ENCODE results near the gene CNTN5.
"Not testable (repeated sequence)": the region's sequence is repeated elsewhere in the genome, so short reads cannot be mapped to it uniquely, and the experiment has no call there.

CNTN5 gene

GRCh38 chr11:99766811-99767210 lies 746.1 kb downstream of the CNTN5 start:
- no peak for DNase-seq (ENCODE audit: low spot score)

DNA sequence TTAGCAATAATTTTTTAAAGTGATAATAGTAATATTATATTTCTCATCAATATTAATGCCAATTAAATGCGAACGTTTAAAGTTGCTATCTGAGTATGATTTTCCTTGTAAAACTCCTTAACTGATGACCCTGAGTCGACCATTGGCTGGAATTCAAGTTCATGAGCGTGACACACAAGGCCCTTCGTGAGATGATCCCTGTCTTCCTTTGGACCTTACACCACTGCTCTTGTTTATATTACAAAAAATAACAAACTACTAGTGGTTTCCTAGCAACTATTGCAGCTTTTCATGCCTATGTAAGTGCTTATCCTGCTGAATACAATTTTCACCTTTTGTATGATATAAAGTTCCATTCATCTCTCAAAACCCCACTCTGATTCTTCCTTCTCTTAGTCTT lies 752.9 kb downstream of the CNTN5 start:
- no peak for DNase-seq (ENCODE audit: low spot score)

DNA sequence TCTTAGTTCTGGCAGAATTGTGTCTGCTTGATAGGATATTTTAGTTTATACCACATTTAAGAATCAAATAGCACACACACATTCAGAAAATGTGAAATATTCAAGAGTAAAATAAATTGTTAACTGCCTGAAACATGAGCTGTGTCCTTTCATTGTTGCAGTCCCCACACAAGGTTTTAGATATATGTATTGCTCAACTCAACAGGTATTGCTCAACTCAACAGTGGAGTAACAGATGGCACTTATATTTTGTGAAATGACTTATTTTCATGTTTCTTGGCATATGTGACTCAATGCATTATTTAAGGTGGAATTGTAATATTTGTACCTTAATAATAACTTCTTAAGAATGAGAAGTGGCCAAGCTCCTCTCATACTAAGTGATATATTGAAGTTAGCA lies 760.3 kb downstream of the CNTN5 start:
- DNase-seq (ENCODE audit: low spot score): no peak

DNA sequence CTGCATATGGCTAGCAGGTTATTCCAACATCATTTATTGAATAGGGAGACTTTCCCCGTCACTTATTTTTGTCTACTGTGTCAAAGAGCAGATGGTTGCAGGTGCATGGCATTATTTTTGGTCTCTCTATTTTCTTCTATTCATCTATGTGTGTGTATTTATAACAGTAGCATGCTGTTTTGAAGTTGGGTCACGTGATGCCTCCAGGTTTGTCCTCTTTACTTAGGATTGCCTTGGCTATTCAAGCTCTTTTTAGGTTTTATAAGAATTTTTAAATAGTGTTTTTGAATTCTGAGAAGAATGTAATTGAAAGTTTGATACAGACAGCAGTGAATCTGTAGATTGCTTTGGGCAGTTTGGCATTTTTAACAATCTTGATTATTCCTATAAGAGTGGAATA lies 770.6 kb downstream of the CNTN5 start:
- DNase-seq (ENCODE audit: low spot score): no peak

DNA sequence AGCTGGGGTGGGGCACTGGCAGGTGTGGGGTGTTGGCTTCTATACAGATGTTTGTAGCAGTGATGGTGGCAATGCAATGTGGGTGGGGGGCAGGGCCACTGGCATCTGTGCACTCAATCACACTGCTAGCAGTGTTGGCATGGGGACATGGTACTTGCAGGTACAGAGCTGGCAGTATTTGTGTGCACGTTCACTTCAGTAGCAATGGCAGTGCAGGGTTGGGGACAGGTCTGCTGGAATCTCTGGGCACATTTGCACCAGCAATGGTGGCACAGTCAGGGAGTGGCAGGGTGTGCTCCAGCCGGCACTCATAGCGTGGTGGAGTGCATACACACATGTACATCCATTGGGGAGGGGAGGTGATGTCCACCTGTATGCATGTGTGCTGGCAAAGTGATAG lies 775.2 kb downstream of the CNTN5 start:
- no peak for DNase-seq (ENCODE audit: low spot score)

DNA sequence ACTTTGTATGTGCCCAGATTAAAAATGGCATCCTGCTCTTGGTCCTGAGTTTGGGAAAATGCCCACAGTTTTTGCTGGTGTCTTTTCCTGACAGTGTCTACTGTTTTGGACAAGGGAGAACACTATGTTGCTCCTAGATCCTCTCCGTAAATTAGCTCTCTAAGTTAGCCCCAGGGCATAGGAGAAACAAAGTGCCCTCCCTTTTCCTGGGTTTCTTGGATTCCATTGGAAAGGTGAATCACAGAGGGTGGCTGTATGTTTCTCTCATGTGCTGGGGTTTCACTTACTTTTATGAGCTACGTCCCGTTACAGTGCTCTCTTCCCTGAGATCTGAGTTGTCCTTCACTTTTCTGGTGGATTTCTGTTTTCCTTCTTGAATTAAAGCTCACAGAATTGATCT lies 782.8 kb downstream of the CNTN5 start:
- no peak for DNase-seq (ENCODE audit: low spot score)

DNA sequence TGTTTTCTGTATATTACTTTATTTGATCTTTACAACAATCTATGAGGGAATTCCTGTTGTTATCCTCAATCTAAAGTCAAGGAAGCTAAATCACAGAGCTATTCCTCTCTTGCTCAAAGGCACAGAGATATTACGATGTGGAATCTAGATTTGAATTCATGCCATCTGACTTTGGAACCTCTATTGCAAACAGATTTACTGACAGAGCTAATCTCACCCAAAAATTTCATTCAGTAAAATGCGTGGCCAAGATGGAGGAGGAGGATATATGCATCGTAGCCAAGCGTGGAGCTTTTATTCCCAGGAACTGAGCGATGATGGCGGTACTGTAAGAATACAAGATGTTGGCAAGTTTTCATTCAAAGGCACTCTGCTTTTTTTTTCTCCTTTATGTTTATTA lies 791.8 kb downstream of the CNTN5 start:
- DNase-seq (ENCODE audit: low spot score): no peak

DNA sequence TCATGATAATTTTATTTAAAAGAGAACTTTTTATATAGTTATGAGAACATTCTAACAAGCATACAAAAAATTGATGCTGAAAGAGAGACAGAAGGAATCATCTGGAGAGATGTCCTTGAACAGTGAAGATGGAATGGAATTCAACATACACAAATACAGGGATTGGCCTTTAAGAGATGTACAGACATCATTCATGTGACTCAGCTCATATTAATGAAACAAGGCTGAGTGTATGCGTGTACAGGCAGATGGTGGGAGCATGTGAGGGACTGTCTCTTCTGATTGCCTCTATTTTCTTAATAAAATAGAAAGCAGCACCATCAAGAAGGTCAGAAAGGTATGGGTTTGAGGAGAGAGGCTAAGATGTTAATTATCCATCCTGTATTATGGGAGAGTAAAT lies 793.3 kb downstream of the CNTN5 start:
- DNase-seq (ENCODE audit: low spot score): no peak

DNA sequence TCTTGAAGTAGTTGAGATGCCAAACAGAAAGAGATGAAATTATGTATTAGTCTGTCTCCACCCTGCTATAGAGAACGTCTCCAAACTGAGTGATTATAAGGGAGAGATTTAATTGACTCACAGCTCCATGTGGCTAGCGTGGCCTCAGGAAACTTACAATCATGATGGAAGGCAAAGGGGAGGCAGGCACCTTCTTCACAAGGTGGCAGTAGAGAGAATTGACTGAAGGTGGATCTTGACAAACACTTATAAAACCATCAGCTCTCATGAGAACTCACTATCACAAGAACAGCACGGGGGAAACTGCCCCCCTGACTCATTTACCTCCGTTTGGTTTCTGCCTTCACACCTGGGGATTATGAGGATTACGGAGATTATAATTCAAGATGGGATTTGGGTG lies 794.0 kb downstream of the CNTN5 start:
- no peak for DNase-seq (ENCODE audit: low spot score)

DNA sequence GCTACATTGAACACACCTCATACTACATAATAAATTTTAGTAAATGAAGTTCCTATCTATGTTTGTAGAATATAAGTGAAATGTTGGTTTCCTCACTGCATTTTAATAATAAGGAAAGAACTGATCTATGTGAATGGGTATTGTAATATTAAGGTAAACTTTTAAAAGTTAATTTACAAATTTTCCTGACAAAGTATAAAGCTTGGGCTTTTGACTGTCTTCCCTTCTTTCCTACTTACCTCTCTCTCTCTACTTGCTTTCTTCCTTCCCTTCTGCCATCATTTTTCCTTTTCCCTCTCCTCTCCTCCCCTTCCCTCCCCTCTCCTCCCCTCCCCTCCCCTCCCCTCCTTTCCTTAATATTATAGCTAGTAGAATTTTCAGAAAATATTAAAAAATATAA lies 798.2 kb downstream of the CNTN5 start:
- no peak for DNase-seq (ENCODE audit: low spot score)

DNA sequence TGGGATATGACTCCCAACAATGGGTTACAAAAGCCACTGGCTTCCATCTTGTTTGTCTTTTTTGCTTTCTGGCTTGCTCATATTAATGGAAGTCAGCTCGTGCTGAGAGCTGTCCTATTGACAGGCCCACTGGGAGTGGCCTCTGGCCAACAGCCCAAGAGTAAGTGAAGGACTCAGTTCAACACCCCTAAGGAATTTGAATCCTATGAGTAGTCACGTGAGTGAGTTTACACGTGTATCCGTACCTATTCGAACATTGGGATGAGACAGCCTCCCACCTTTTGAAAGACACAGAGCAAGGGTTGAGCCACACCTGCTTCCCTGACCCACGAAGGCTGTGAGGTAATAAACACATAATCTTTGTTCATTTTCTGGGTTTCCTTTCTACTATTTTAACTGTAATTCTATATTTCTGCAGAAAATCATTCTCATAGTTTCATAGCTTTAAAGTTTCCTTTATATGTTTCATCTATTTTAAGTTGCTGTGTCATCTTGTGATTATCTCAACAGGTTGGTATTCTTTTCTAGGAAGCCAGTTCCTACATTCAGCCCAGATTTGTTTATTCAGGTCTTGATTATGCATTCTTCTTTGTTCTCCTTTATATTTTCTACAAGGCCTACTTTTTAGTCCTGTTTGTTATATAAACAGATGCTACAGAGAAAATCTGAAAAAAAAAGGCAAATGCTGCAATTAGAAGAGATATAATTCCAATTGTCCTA lies 802.3 kb downstream of the CNTN5 start:
- DNase-seq (ENCODE audit: low spot score): no peak

- not testable (repeated sequence) for DNase-seq (ENCODE audit: low spot score)
Observed at GRCh38 chr11:99836739-99837138, 816.0 kb downstream of the CNTN5 start.

GRCh38 chr11:99841885-99842284 lies 821.1 kb downstream of the CNTN5 start:
- DNase-seq (ENCODE audit: low spot score): no peak

DNA sequence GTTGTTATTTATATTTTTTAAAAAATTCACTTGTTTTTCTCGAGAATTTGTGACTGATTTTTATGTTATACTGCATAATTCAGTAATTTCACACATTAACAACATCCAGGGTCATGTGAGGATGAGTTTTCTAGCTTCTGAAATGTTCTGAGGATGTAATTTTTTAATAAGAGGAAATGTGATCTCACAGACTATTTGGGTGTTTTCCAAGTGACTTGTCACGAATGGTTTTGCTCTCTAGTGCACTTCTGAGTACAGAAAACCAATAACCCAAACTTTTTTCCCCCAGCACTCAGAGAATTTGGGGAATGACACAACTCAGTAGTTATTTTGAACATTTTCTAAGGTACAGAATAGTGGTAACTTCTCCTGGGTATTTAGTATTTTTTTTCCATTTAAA lies 845.2 kb downstream of the CNTN5 start:
- no peak for DNase-seq (ENCODE audit: low spot score)

- DNase-seq (ENCODE audit: low spot score): no peak
Observed at GRCh38 chr11:99881610-99882009, 860.9 kb downstream of the CNTN5 start.

DNA sequence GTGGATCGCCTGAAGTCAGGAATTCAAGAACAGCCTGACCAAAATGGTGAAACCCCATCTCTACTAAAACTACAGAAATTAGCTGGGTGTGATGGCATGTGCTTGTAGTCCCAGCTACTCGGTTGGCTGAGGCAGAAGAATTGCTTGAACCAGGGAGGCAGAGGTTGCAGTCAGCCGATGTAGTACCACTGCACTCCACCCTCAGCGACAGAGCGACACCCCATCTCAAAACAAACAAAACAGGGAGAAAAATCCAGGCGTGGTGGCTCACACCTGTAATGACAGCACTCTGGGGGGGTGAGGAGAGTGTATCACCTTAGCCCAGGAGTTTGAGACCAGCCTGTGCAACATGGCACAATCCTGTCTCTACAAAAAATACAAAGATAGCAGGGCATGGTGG lies 864.0 kb downstream of the CNTN5 start:
- DNase-seq (ENCODE audit: low spot score): no peak

DNA sequence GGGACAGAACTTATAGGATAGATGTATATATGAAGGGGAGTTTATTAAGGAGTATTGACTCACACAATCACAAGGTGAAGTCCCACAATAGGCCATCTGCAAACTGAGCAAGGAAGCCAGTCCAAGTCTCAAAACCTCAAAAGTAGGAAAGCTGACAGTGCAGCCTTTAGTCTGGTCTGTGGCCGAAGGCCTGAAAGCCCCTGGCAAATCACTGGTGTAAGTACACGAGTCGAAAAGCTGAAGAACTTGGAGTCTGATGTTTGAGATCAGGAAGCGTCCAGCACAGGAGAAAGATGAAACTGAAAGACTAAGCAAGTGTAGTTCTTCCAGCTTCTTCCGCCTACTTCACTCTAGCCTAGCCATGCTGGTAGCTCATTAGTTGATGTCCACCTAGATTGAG lies 866.7 kb downstream of the CNTN5 start:
- DNase-seq (ENCODE audit: low spot score): no peak

DNA sequence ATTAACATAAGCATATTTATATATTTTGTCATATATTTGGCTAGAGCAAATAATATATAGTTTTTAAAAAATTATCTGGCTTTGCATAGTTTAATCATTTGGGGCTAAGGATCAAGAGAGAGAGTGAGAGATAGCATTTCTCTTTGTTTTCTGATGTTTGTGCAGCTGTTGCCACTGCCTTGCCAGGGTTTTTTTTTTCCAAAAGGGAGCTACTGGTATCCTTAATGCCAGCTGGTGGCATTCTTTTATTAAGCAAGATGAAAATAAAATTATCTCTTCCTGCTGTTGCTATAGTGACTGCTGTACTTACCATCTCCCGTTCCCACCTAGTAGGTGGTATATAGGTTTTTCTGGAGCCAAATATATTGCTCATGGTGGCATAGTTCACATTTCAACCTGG lies 873.1 kb downstream of the CNTN5 start:
- no peak for DNase-seq (ENCODE audit: low spot score)

DNA sequence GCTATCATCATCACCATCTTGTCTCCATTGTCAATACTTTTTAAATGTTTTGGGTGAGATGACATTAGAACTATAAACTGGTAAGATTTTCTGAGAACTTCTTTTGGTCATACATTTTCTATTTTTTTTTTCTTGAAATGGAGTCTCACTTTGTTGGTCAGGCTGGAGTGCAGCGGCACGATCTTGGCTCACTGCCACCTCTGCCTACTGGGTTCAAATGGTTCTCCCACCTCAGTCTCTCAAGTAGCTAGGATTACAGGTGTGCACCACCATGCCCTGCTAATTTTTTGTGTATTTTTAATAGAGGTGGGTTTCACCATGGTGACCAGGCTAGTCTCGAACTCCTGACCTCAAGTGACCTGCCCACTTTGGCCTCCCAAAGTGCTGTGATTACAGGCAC lies 880.4 kb downstream of the CNTN5 start:
- no peak for DNase-seq (ENCODE audit: low spot score)

DNA sequence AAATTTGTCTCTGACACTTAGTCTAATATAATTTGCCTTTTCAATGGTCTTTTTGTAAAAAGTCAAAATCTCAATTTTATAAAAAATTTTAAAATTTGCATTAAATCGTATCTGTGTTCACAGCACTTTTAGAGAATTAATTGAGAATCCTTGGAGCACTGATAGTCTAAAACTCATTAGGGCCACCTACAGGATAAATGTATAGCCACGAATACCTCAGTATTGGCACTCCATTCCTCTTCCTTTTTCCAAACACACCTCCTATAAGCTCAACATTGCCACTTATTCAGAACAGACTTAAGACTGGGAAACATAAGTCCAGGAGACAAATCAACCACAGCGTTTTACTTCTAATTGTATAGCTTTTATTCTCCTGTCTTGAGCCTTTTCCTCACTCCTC lies 890.4 kb downstream of the CNTN5 start:
- DNase-seq (ENCODE audit: low spot score): no peak

- no peak for DNase-seq (ENCODE audit: low spot score)
Observed at GRCh38 chr11:99916078-99916477, 895.3 kb downstream of the CNTN5 start.

GRCh38 chr11:99918761-99919160 lies 898.0 kb downstream of the CNTN5 start:
- no peak for DNase-seq (ENCODE audit: low spot score)

- no peak for DNase-seq (ENCODE audit: low spot score)
Observed at GRCh38 chr11:99920956-99921355, 900.2 kb downstream of the CNTN5 start.

DNA sequence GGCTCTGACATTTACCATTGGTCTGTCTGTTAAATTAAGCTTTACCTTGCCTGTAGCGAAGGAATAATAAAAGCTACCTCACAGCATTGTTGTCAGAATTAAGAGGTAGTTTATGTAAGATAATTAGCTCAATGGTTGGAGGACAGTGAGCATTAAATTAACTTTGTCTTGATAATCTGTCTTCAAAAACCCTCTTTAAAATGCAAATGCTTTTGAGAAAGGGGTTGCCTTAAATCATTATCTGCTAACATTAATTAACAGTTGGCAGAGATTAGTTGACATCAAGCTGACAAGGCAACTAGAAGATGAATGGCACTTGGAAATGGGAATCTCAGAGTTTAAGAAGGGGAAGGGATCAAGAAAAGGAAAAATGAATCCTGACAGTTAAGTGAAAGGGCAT lies 905.2 kb downstream of the CNTN5 start:
- no peak for DNase-seq (ENCODE audit: low spot score)

GRCh38 chr11:99932684-99933083 lies 911.9 kb downstream of the CNTN5 start:
- DNase-seq (ENCODE audit: low spot score): no peak

Measured in CD4-positive, alpha-beta T cell treated with Interleukin-6 at 100 ng/mL for 8 hours (primary cell).